A549 treated with ZK216348 at 1 μM for 4 hours (cell line): ENCODE data around the gene REL. TPM values are rescaled to one million over a fixed set of nuclear protein-coding genes. Genes with fewer than 3 reads are reported as not detected.

Experiments
- total RNA-seq: library from RNA; stranded (reverse); fragments of 200-300 nt; extraction: Qiagen RNA extraction; gene quantifications from 5 replicates; pipeline ENCODE4 v1.2.3, GENCODE V29; 2022; ENCODE audit warnings: low read depth

Gene REL
- total RNA-seq, result 1.0 to 3.6 TPM (median 2.3 TPM) in 5 replicates

GRCh38 chr2:60881047-60881932, at the start of gene REL:
Gene REL, plus strand, starts transcription at chr2:60881574. Its CDS starts 267 bp downstream, at chr2:60881841.

Other genes starting within 250 kb of the REL start
- gene PAPOLG, start 125.3 kb upstream of the REL start, total RNA-seq, result 5.5 to 13.2 TPM (median 8.9 TPM) in 5 replicates
- gene PEX13, start 136.1 kb downstream of the REL start, total RNA-seq, result 13.8 to 18.2 TPM (median 14.6 TPM) in 5 replicates
- gene PUS10, start 136.7 kb downstream of the REL start, total RNA-seq, result 2.4 to 3.6 TPM (median 2.6 TPM) in 5 replicates
- 7.9 to 15.4 TPM (median 12.9 TPM) in 5 replicates for gene SANBR, start 184.3 kb downstream of the REL start, total RNA-seq